Spinal cord (tissue), 10 donors: ENCODE data around the gene REV3L. TPM values are rescaled to one million over a fixed set of nuclear protein-coding genes. Genes with fewer than 3 reads are reported as not detected.
"Not testable (repeated sequence)": the region's sequence is repeated elsewhere in the genome, so short reads cannot be mapped to it uniquely, and the experiment has no call there.

ENCODE experiments used
- DNase-seq, 6 donors: peaks; one replicate each; pipeline versions ENCODE4 v3.0.0 to v3.0.0-alpha.2; 2013 to 2015; ENCODE audit warnings: low spot score in 6 of 6, low read depth in 4 of 6
- H3K27ac ChIP-seq: one replicate; pipeline ENCODE4 v1.5.1; 2013; ENCODE audit warnings: low read depth, low read length, control low read depth
- H3K27me3 ChIP-seq: one replicate; pipeline ENCODE4 v1.6.1; 2013; ENCODE audit warnings: low read length; ENCODE audit not compliant: control insufficient read depth, insufficient read depth
- H3K36me3 ChIP-seq: one replicate; pipeline ENCODE4 v1.6.1; 2013; ENCODE audit warnings: low read length; ENCODE audit not compliant: control insufficient read depth, insufficient read depth
- H3K4me1 ChIP-seq: one replicate; pipeline ENCODE4 v1.6.1; 2013; ENCODE audit warnings: low read length; ENCODE audit not compliant: control insufficient read depth, insufficient read depth
- H3K4me3 ChIP-seq: one replicate; pipeline ENCODE4 v1.5.1; 2013; ENCODE audit warnings: low read depth, low read length, control low read depth
- H3K9me3 ChIP-seq: one replicate; pipeline ENCODE4 v1.6.1; 2013; ENCODE audit warnings: low read length; ENCODE audit not compliant: control insufficient read depth, insufficient read depth
- WGBS: methylation state at CpG from one replicate; pipeline ENCODE4 v1.1.5; 2013; ENCODE audit warnings: missing lambda C conversion rate; ENCODE audit not compliant: insufficient coverage; 5-methylcytosine and 5-hydroxymethylcytosine counted together
- polyA plus RNA-seq, 2 donors: library from polyadenylated mRNA; unstranded; fragments of 120-200 nt; gene quantifications; one replicate each; pipeline ENCODE4 v1.2.1, GENCODE V29; 2013; ENCODE audit not compliant: insufficient read length in 2 of 2
- total RNA-seq, 2 donors: library from RNA; depleted of rRNA in 1 of 2; stranded (reverse); fragments of 120-200 nt in 1 of 2; fragments of >200 nt in 1 of 2; gene quantifications; one replicate each; pipeline versions ENCODE4 v1.2.3 to v1.2.4, GENCODE V29; 2013 to 2014
- donor health status: healthy.

REV3L gene
- total and polyA plus RNA-seq, 4 donors = 62.0 to 120 (median 97.9) TPM

- Histone ChIP-seq H3K4me1 (no peaks in the 10 kb centered on the region), H3K27me3 (no peaks in the 10 kb centered on the region), H3K36me3 (peaks cover 15% of the 10 kb centered on the region), H3K27ac (no peak overlapping the region), H3K4me3 (no peak overlapping the region), H3K9me3 (no peaks in the 10 kb centered on the region)
- no CpG with 5 or more reads among the region's 1 CpG for WGBS
- no peak for DNase-seq
Observed at GRCh38 chr6:111339294-111339693, 143.7 kb downstream of the REV3L start.

DNA sequence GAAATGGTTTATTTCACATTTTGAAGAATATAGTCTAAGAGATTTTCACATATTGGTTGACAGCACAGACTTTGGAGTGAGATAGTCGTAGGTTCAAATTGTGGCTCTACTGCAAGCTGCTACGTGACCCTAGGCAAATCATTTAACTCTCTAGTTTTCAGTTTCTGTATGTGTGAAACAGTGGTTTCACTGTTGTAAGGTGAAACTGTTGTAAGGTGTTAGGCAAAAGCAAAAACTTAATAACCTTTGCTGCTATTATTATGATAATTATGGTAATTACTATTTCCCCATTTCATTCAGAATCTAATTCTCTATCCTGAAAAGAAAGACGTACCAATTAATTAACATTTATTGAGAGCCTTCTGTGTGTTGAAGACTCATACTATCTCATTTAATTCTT, 144.2 kb downstream of the REV3L start:
- no CpG with 5 or more reads among the region's 3 CpGs for WGBS
- Histone ChIP-seq H3K27ac (no peak overlapping the region), H3K36me3 (peaks cover 16% of the 10 kb centered on the region), H3K4me1 (no peaks in the 10 kb centered on the region), H3K27me3 (no peaks in the 10 kb centered on the region), H3K9me3 (no peaks in the 10 kb centered on the region), H3K4me3 (no peak overlapping the region)
- DNase-seq = no peak

- WGBS = no CpG with 5 or more reads among the region's 1 CpG
- Histone ChIP-seq H3K4me1 (no peaks in the 10 kb centered on the region), H3K4me3 (no peak overlapping the region), H3K27me3 (no peaks in the 10 kb centered on the region), H3K27ac (no peak overlapping the region), H3K9me3 (no peaks in the 10 kb centered on the region), H3K36me3 (peaks cover 21% of the 10 kb centered on the region)
- no peak for DNase-seq
Observed at GRCh38 chr6:111337829-111338236, 145.2 kb downstream of the REV3L start.

- no peak overlapping the region for H3K27ac ChIP-seq
- H3K4me3 ChIP-seq = no peak overlapping the region
- H3K36me3 ChIP-seq = peaks cover 23% of the 10 kb centered on the region
- no peak for DNase-seq
- WGBS = no CpG with 5 or more reads among the region's 3 CpGs
- H3K4me1 ChIP-seq = no peaks in the 10 kb centered on the region
- no peaks in the 10 kb centered on the region for H3K27me3 ChIP-seq
- no peaks in the 10 kb centered on the region for H3K9me3 ChIP-seq
Observed at GRCh38 chr6:111329882-111330633, 153.0 kb downstream of the REV3L start.

DNA sequence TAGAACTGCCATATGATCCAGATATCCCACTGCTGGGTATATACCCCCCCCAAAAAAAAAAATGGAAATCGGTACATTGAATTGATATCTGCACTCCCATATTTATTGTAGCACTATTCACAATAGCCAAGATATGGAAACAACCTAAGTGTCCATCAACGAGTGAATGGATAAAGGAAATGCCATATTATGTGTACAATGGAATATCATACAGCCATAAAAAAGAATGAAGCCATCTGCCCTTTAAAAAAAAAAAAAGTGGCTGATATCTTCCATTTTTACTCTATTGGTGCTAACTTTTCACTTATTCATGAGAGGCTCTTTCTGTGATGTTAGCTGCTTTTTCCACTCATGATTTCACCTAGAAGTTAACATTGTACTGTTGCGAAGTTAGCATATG, 156.5 kb downstream of the REV3L start:
- no peak for DNase-seq
- Histone ChIP-seq H3K27me3 (no peaks in the 10 kb centered on the region), H3K27ac (no peak overlapping the region), H3K36me3 (peaks cover 18% of the 10 kb centered on the region), H3K4me1 (no peaks in the 10 kb centered on the region), H3K9me3 (no peaks in the 10 kb centered on the region), H3K4me3 (no peak overlapping the region)
- WGBS = no CpG with 5 or more reads among the region's 3 CpGs

DNA sequence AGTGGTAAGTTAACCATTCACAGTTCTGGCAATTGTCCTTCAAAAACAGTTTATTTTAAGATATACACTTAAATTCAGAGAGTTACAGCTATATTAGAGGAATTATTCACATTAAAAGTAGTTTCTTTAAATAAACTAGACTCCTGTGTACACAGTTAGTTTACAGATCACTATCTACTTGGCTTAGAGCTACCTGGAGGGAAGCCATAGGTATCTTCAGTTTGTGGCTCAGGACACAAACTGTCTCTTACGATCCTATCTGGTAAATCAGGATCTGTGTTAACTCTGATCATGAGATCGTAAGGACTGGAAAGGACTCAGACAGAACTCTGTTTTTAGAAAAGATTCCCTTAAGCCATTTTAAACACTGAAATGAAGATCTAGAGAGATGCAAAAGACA, 160.9 kb downstream of the REV3L start:
- H3K27ac ChIP-seq = no peak overlapping the region
- peaks cover 30% of the 10 kb centered on the region for H3K36me3 ChIP-seq

DNA sequence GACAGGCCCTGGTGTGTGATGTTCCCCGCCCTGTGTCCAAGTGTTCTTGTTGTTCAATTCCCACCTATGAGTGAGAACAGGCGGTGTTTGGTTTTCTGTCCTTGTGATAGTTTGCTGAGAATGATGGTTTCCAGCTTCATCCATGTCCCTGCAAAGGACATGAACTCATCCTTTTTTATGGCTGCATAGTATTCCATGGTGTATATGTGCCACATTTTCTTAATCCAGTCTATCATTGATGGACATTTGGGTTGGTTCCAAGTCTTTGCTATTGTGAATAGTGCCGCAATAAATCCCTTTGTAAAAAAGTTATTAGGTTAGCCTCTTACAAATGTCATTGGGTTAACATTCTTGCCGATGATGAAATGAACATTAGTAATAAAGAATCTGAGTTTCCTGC, 175.1 kb downstream of the REV3L start:
- not testable (repeated sequence) for H3K9me3 ChIP-seq, H3K27ac ChIP-seq, H3K4me1 ChIP-seq, DNase-seq, H3K27me3 ChIP-seq, H3K4me3 ChIP-seq
- WGBS = no CpG with 5 or more reads among the region's 4 CpGs
- H3K36me3 ChIP-seq = peaks cover 33% of the 10 kb centered on the region

More for the DNA sequence above, 160.9 kb downstream of the REV3L start:
- no peaks in the 10 kb centered on the region for H3K4me1 ChIP-seq
- H3K27me3 ChIP-seq = no peaks in the 10 kb centered on the region
- H3K9me3 ChIP-seq = no peaks in the 10 kb centered on the region
- WGBS = no CpG with 5 or more reads among the region's 2 CpGs
- H3K4me3 ChIP-seq = no peak overlapping the region
- DNase-seq = no peak

- 69% methylated on average over 3 of the region's 7 CpGs for WGBS
- no peak for DNase-seq
- Histone ChIP-seq H3K4me1 (no peaks in the 10 kb centered on the region), H3K27me3 (no peaks in the 10 kb centered on the region), H3K4me3 (no peak overlapping the region), H3K36me3 (peaks cover 30% of the 10 kb centered on the region), H3K27ac (no peak overlapping the region), H3K9me3 (no peaks in the 10 kb centered on the region)
Observed at GRCh38 chr6:111307275-111307858, 175.7 kb downstream of the REV3L start.

DNA sequence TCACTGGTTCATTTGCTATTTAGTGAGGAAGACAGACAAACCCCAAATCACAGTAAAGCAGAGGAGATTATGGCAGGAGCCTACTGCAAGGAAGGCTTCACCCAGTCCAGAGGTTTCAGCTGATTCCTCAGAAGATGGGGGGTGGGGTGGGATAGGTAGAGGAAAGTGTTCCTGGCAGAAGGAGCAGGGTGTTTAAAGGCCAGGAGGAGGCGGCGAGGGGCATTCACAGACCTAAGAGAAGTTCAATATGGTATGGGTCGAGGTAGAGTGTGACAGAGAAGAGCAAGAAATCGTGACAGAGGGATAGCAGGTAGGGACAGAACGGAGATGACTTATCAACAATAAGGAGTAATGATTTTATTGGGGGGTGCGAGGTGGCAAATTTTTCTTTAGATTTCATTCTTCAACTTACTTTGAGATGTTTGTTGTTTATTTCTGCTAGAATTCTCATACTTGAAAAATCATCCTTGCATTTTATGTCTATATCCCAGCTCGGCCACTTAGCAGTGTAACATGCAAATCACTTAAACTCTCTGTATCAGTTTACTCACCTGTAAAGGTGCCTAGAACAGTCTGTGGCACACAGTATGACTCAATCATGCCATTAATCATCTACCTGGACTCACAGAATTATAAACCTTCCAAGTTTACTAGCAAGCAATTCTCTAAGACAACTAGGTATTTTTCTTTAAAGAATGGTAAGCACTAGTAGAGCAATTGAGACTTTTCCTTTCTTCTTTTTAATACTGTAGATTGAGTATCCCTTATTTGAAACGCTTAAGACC, 176.7 kb downstream of the REV3L start:
- 90% methylated on average over 3 of the region's 8 CpGs for WGBS
- DNase-seq = no peak
- Histone ChIP-seq H3K27ac (no peak overlapping the region), H3K36me3 (peaks cover 26% of the 10 kb centered on the region), H3K27me3 (no peaks in the 10 kb centered on the region), H3K4me1 (no peaks in the 10 kb centered on the region), H3K9me3 (no peaks in the 10 kb centered on the region), H3K4me3 (no peak overlapping the region)
